K562 (cell line): ENCODE measurements around the gene RUNX3. TPM values are rescaled to one million over a fixed set of nuclear protein-coding genes. Genes with fewer than 3 reads are reported as not detected.
A peak's percentile ranks its signal among the peaks of the same experiment; 100 is the strongest.

ENCODE experiments used
- ATAC-seq: fragments of 200-7000 bp; cut with Tn5 transposase; 3 replicates; pipeline ENCODE4 v1.9.1; 2020; ENCODE audit warnings: moderate library complexity
- BruUV-seq: library from RNA; stranded (reverse); fragments of 400-500 nt; replicated peaks from 2 replicates; lab custom pipeline; 2021; lab: Mats Ljungman, UMichigan
- CTCF ChIA-PET: fragments of 300-600 bp; formaldehyde crosslinking; extraction: SDS; loops from one replicate; lab custom pipeline; 2021; ENCODE audit warnings: low intra/inter-chr PET ratio; lab: Yijun Ruan, JAX
- POLR2A ChIA-PET: fragments of 300-600, 350-650 bp; sonication (Branson Sonifier 250); formaldehyde crosslinking; extraction: SDS; loops from one replicate; lab custom pipeline; 2021; ENCODE audit warnings: antibody characterized with exemption, inconsistent platforms; lab: Yijun Ruan, JAX
- DNase-seq, 4 experiments: peaks; one replicate each; pipeline versions ENCODE4 v3.0.0 to v3.0.0-alpha.2; 2011 to 2018; ENCODE audit warnings: low spot score in 3 of 4, mixed read lengths in 3 of 4; ENCODE audit errors: extremely low read depth in 1 of 4
- FAIRE-seq: peaks from 2 replicates; lab custom pipeline; 2011; peaks lifted over from hg19 to GRCh38; lab: Jason Lieb, UNC
- H2AFZ ChIP-seq: 2 replicates; pipeline ENCODE4 v1.6.0; 2011; ENCODE audit warnings: low read depth, low read length, control low read depth, inconsistent platforms
- H3K27ac ChIP-seq: fragments of 200-600 bp; 3 replicates; pipeline ENCODE4 v1.8.0; 2011; ENCODE audit warnings: low read depth, mild to moderate bottlenecking, control low read depth, inconsistent platforms, low read length, moderate library complexity, mixed read lengths; ENCODE audit errors: extremely low read depth
- H3K27me3 ChIP-seq, 2 experiments: fragments of 300-600 bp in 1 of 2; 2 replicates in 1 of 2; 3 replicates in 1 of 2; pipeline versions ENCODE4 v1.6.0 to v1.8.0; 2011; ENCODE audit warnings: inconsistent platforms in 2 of 2, low read length in 2 of 2, mild to moderate bottlenecking in 1 of 2, mixed read lengths in 1 of 2, moderate library complexity in 1 of 2; ENCODE audit not compliant: control insufficient read depth in 2 of 2, insufficient read depth in 2 of 2
- H3K36me3 ChIP-seq: fragments of 300-600 bp; 3 replicates; pipeline ENCODE4 v1.8.0; 2011; ENCODE audit warnings: mild to moderate bottlenecking, low read length, inconsistent platforms; ENCODE audit not compliant: control insufficient read depth, insufficient read depth
- H3K4me1 ChIP-seq, 2 experiments: fragments of 200-600 bp in 1 of 2; replicated peaks in 1 of 2; 2 replicates in 1 of 2; 3 replicates in 1 of 2; pipeline versions ENCODE4 v1.5.1 to v1.8.0; 2011; ENCODE audit warnings: inconsistent platforms in 2 of 2, low read length in 2 of 2, mild to moderate bottlenecking in 1 of 2, mixed read lengths in 1 of 2, moderate library complexity in 1 of 2; ENCODE audit not compliant: control insufficient read depth in 2 of 2, insufficient read depth in 2 of 2
- H3K4me2 ChIP-seq: 2 replicates; pipeline ENCODE4 v1.6.1; 2011; ENCODE audit warnings: low read length, control low read depth, inconsistent platforms, mixed read lengths; ENCODE audit not compliant: insufficient read depth
- H3K4me3 ChIP-seq: fragments of 200-600 bp; sonication (generic), shearing (Covaris generic); 2 replicates; pipeline ENCODE4 v1.5.1; 2016; ENCODE audit warnings: control low read depth, inconsistent platforms
- H3K79me2 ChIP-seq: fragments of 200-600 bp; 3 replicates; pipeline ENCODE4 v1.8.0; 2011; ENCODE audit warnings: low read length, inconsistent platforms; ENCODE audit not compliant: control insufficient read depth, insufficient read depth
- H3K9ac ChIP-seq, 2 experiments: 2 replicates each; pipeline versions ENCODE4 v1.6.0 to v1.6.1; 2011; ENCODE audit warnings: low read depth in 2 of 2, low read length in 2 of 2, control low read depth in 1 of 2, inconsistent platforms in 1 of 2, mild to moderate bottlenecking in 1 of 2, mixed read lengths in 1 of 2; ENCODE audit not compliant: insufficient read depth in 1 of 2
- H3K9me1 ChIP-seq: one replicate; pipeline ENCODE4 v1.6.0; 2011; ENCODE audit warnings: inconsistent platforms, mild to moderate bottlenecking, low read length, moderate library complexity; ENCODE audit not compliant: control insufficient read depth, insufficient read depth
- H3K9me3 ChIP-seq: replicated peaks from 2 replicates; pipeline ENCODE4 v1.5.1; 2011; ENCODE audit warnings: low read depth, low read length, inconsistent platforms; ENCODE audit not compliant: control insufficient read depth, insufficient read depth
- H4K20me1 ChIP-seq: replicated peaks from 2 replicates; pipeline ENCODE4 v1.6.1; 2011; ENCODE audit warnings: low read length, inconsistent platforms, mixed read lengths; ENCODE audit not compliant: control insufficient read depth, insufficient read depth
- BCLAF1 ChIP-seq, 2 experiments: fragments of 450-650 bp in 1 of 2; IDR thresholded peaks; 2 replicates each; pipeline ENCODE4 v1.6.1; 2011 to 2017; ENCODE audit warnings: low read depth in 2 of 2, antibody characterized with exemption in 1 of 2, borderline replicate concordance in 1 of 2, low read length in 1 of 2, mild to moderate bottlenecking in 1 of 2, mixed read lengths in 1 of 2; ENCODE audit not compliant: control insufficient read depth in 1 of 2
- BCOR ChIP-seq: fragments of 450-650 bp; IDR thresholded peaks from 2 replicates; pipeline ENCODE4 v1.6.1; 2016
- ESRRA ChIP-seq: fragments of 450-650 bp; IDR thresholded peaks from 2 replicates; pipeline ENCODE4 v1.6.1; 2014; ENCODE audit warnings: low read depth, mild to moderate bottlenecking, moderate library complexity, borderline replicate concordance
- HDAC1 ChIP-seq, 2 experiments: fragments of 450-650 bp; IDR thresholded peaks; 2 replicates each; pipeline ENCODE4 v1.6.1; 2016 to 2017; ENCODE audit warnings: inconsistent platforms in 1 of 2, mild to moderate bottlenecking in 1 of 2, moderate library complexity in 1 of 2
- HDAC2 ChIP-seq: fragments of 450-650 bp; IDR thresholded peaks from 2 replicates; pipeline ENCODE4 v1.6.1; 2016; ENCODE audit warnings: mild to moderate bottlenecking
- MYNN ChIP-seq, 2 experiments: sonication (generic); formaldehyde crosslinking in 1 of 2; IDR thresholded peaks; 2 replicates each; pipeline versions ENCODE4 v1.5.0 to v1.6.1; 2016 to 2020; ENCODE audit warnings: antibody characterized with exemption in 1 of 2, missing genetic modification reagents in 1 of 2
- NELFE ChIP-seq: IDR thresholded peaks from 2 replicates; pipeline ENCODE4 v1.6.1; 2011; ENCODE audit warnings: mild to moderate bottlenecking; ENCODE audit not compliant: insufficient read depth, insufficient read length
- NR1H2 ChIP-seq: sonication (generic); formaldehyde crosslinking; IDR thresholded peaks from 2 replicates; pipeline ENCODE4 v1.4.0; 2020; ENCODE audit warnings: mild to moderate bottlenecking, missing genetic modification reagents
- RBM25 ChIP-seq: fragments of 200-400 bp; formaldehyde crosslinking; IDR thresholded peaks from 2 replicates; pipeline ENCODE4 v1.6.1; 2018; ENCODE audit warnings: low read length, low read depth, moderate library complexity; ENCODE audit not compliant: severe bottlenecking
- TBP ChIP-seq: optimal IDR thresholded peaks from 2 replicates; pipeline ENCODE3; 2011; ENCODE audit warnings: low read depth, low read length, improper control_type of control experiment
- ZNF76 ChIP-seq: fragments of 250-450 bp; sonication (Bioruptor Pico); IDR thresholded peaks from 2 replicates; pipeline ENCODE4 v1.4.0; 2020; ENCODE audit warnings: mild to moderate bottlenecking, moderate library complexity, borderline replicate concordance
- WGBS: fragments of 100-300 bp; shearing (Covaris generic); methylation state at CpG from one replicate; pipeline ENCODE4 v1.1.6; 2016; ENCODE audit warnings: low coverage, mixed read lengths; ENCODE audit not compliant: insufficient coverage; ENCODE audit errors: missing lambda C conversion rate; 5-methylcytosine and 5-hydroxymethylcytosine counted together
- in situ Hi-C: fragments of 300-500 bp; cut with MboI; formaldehyde crosslinking; loops from 4 replicates; pipeline ENCODE4 v1.15.0; 2018; ENCODE audit warnings: inconsistent platforms, mixed read lengths
- intact Hi-C: fragments of 100-400 bp; cut with micrococcal nuclease; formaldehyde crosslinking; loops from 2 replicates; pipeline ENCODE4 v1.14.2; 2022
- polyA plus RNA-seq, 8 experiments: library from polyadenylated mRNA; depleted of rRNA in 4 of 8; stranded (reverse) in 5 of 8; unstranded in 3 of 8; fragments of >200 nt; fragmentation: Nextera tagmentation in 2 of 8; fragmentation: Illumina TruSeq in 1 of 8; extraction: Ambion mirVana in 2 of 8; extraction: Trizol in 1 of 8; gene quantifications; 2 replicates each; pipeline versions ENCODE4 v1.2.1 to v1.2.3, GENCODE V29; 2011 to 2014; ENCODE audit warnings: inconsistent platforms in 1 of 8, missing spikeins in 1 of 8
- total RNA-seq, 7 experiments: library from RNA; depleted of rRNA in 6 of 7; stranded (reverse); fragments of >200 nt in 6 of 7; fragmentation: Illumina TruSeq in 2 of 7; extraction: Trizol in 2 of 7; gene quantifications; 2 replicates each; pipeline versions ENCODE4 v1.2.1 to v1.2.3, GENCODE V29; 2011 to 2021; ENCODE audit warnings: low replicate concordance in 1 of 7

The RUNX3 gene
- total and polyA plus RNA-seq, 9 of the 15 experiments (the other 6 are each of a cell fraction or from before 2014, with no cell fraction given): 0.01 to 0.64 (median 0.09) TPM

GRCh38 chr1:24942789-24943188, 12.7 kb upstream of the RUNX3 start (continued):
- TF ChIP-seq NELFE: no peak

GRCh38 chr1:24941564-24941963, 11.5 kb upstream of the RUNX3 start:
- 2% methylated on average over 4 of the region's 4 CpGs for WGBS
- Histone ChIP-seq H3K4me1 (no peaks in the 10 kb centered on the region; a peak in 2 of 5 replicates), H3K9me3 (no peaks in the 10 kb centered on the region), H3K4me3 (no peak overlapping the region), H3K9ac (no peak overlapping the region), H3K36me3 (no peaks in the 10 kb centered on the region), H3K27me3 (peaks cover 8 to 70% of the 10 kb centered on the region in 2 experiments; a peak in 4 of 5 replicates), H4K20me1 (peaks cover 6% of the 10 kb centered on the region; the same call in 1 of the 2 replicates), H3K9me1 (no peaks in the 10 kb centered on the region), H2AFZ (no peak overlapping the region), H3K4me2 (no peak overlapping the region), H3K27ac (no peak overlapping the region), H3K79me2 (no peaks in the 10 kb centered on the region)
- POLR2A ChIA-PET: interaction anchor here (0.7 to 1.9 kb wide), 3 partner anchors 8 to 288 kb away, joined by 3 to 7 read pairs (median 4); no protein-coding TSS in a partner anchor
- intact Hi-C loops: no loop called here
- CTCF ChIA-PET: no interaction called here
- TF ChIP-seq ZNF76 (no peak), ESRRA (0 out of 2 replicates have a peak, but pooled peaks have one; percentile 3)
- FAIRE-seq: no peak
- DNase-seq: no peak
- in situ Hi-C loops: no loop called here
- no TSS peak for BruUV-seq
- no peak; the same call in 2 of the 3 replicates for ATAC-seq

GRCh38 chr1:24940231-24940630, 10.2 kb upstream of the RUNX3 start:
- Histone ChIP-seq H3K4me2 (no peak overlapping the region), H3K27ac (no peak overlapping the region), H3K9ac (no peak overlapping the region), H3K4me3 (no peak overlapping the region), H3K9me3 (no peaks in the 10 kb centered on the region), H3K36me3 (no peaks in the 10 kb centered on the region), H3K4me1 (no peaks in the 10 kb centered on the region; a peak in 2 of 5 replicates), H3K79me2 (no peaks in the 10 kb centered on the region), H3K9me1 (no peaks in the 10 kb centered on the region), H3K27me3 (peaks cover 9 to 84% of the 10 kb centered on the region in 2 experiments; a peak in 4 of 5 replicates), H2AFZ (no peak overlapping the region), H4K20me1 (peaks cover 6% of the 10 kb centered on the region; the same call in 1 of the 2 replicates)
- CTCF ChIA-PET: no interaction called here
- 4% methylated on average over 7 of the region's 7 CpGs for WGBS
- DNase-seq (no peak), FAIRE-seq (no peak), ATAC-seq (no peak)
- BruUV-seq: no TSS peak
- in situ Hi-C loops: no loop called here
- POLR2A ChIA-PET: interaction anchor here (0.6 to 1.9 kb wide), 6 partner anchors 9 to 580 kb away, joined by 3 to 8 read pairs (median 4); no protein-coding TSS in a partner anchor
- intact Hi-C loops: no loop called here
- 0 out of 2 replicates have a peak, but pooled peaks have one; percentile 28 for TF ChIP-seq HDAC2
- peak; percentile 79 for TF ChIP-seq RBM25
- TF ChIP-seq TBP: no peak
- no peak for TF ChIP-seq HDAC1 (IDR thresholded peaks at IDR 0.05)
- no peak for TF ChIP-seq MYNN (IDR thresholded peaks at IDR 0.05)
- TF ChIP-seq MYNN (CRISPR knock-in tag; IDR thresholded peaks at IDR 0.05): no peak
- TF ChIP-seq BCOR: peak; percentile 52
- no peak for TF ChIP-seq BCLAF1 (IDR thresholded peaks at IDR 0.05; ENCODE audit: borderline replicate concordance in 1 of 2, control insufficient read depth in 1 of 2, low read depth in 2 of 2, low read length in 1 of 2)
- TF ChIP-seq ESRRA: peak; percentile 57; the same call in 1 of the 2 replicates
- TF ChIP-seq NR1H2 (CRISPR knock-in tag): no peak
